Esophagus (tissue), 2 donors: ENCODE results near the gene CALML4. TPM values are rescaled to one million over a fixed set of nuclear protein-coding genes. Genes with fewer than 3 reads are reported as not detected.

Experiments
- H3K27ac ChIP-seq, 2 donors: one replicate each; pipeline ENCODE4 v1.5.1; 2013; ENCODE audit warnings: low read depth in 2 of 2, mild to moderate bottlenecking in 2 of 2, inconsistent platforms in 1 of 2, low read length in 1 of 2, moderate library complexity in 1 of 2
- H3K27me3 ChIP-seq, 2 donors: one replicate each; pipeline ENCODE4 v1.6.1; 2013; ENCODE audit warnings: low read length in 2 of 2, control low read depth in 1 of 2, mild to moderate bottlenecking in 1 of 2; ENCODE audit not compliant: insufficient read depth in 2 of 2, control insufficient read depth in 1 of 2
- H3K36me3 ChIP-seq, 2 donors: one replicate each; pipeline ENCODE4 v1.6.1; 2013; ENCODE audit warnings: low read length in 1 of 2; ENCODE audit not compliant: control insufficient read depth in 2 of 2, insufficient read depth in 2 of 2
- H3K4me1 ChIP-seq, 2 donors: one replicate each; pipeline ENCODE4 v1.6.1; 2013; ENCODE audit warnings: low read length in 1 of 2; ENCODE audit not compliant: control insufficient read depth in 2 of 2, insufficient read depth in 2 of 2
- H3K4me3 ChIP-seq, 2 donors: one replicate each; pipeline ENCODE4 v1.5.1; 2013; ENCODE audit warnings: low read length in 2 of 2, mild to moderate bottlenecking in 2 of 2, low read depth in 1 of 2, moderate library complexity in 1 of 2
- H3K9me3 ChIP-seq, 2 donors: one replicate each; pipeline ENCODE4 v1.6.1; 2013; ENCODE audit warnings: mild to moderate bottlenecking in 2 of 2, low read depth in 1 of 2, low read length in 1 of 2, moderate library complexity in 1 of 2; ENCODE audit not compliant: control insufficient read depth in 2 of 2, insufficient read depth in 1 of 2
- WGBS, 2 donors: extraction: QIAGEN DNeasy Blood & Tissue Kit; methylation state at CpG; one replicate each; pipeline ENCODE4 v1.1.7; 2013; 5-methylcytosine and 5-hydroxymethylcytosine counted together
- polyA plus RNA-seq, 2 donors: library from polyadenylated mRNA; stranded (reverse); fragments of 200-250 nt; gene quantifications; one replicate each; pipeline ENCODE4 v1.2.3, GENCODE V29; 2013
- donor health status: healthy with polysubstance abuse.
- donor health status: Bipolar disorder and iron deficiency.

CALML4 gene
- polyA plus RNA-seq, 2 donors: 5.0 to 11.2 TPM

DNA sequence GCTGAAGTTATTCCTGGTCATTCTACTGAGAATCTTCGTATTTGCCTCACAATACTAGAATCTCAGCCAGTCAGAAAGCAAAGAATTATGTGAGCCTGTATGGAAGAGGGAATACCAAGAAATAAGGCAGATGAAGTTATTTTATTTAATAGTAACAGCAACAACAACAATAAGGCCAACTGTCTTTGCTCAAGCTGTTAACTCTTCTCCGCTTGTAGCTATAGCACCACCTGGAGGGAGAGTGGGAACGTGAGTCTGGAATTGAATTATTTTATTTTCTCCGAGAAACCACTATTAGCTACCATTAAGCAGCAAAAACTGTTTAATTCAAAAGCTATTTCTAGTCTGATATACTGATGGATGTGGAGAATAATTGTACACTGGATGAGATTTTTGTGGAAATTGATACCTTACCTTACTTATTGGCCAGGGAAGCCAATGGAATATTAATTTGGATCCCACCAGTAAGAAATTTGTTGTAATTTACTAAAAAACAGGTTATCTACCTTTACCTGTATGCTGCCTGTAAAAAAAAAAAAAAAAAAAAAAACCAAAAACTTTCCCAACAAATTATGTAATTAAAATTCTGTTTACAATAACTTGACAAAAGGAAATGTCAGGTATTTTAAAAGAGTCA, 50.1 kb downstream of the CALML4 start:
- no peak overlapping the region for H3K4me3 ChIP-seq
- 35 to 38% methylated on average over 4 of the region's 4 CpGs for WGBS, 2 donors
- no peaks in the 10 kb centered on the region for H3K4me1 ChIP-seq
- no peaks in the 10 kb centered on the region for H3K27me3 ChIP-seq
- peaks cover 2% of the 10 kb centered on the region in 2 donors for H3K36me3 ChIP-seq
- no peak overlapping the region for H3K27ac ChIP-seq
- no peaks in the 10 kb centered on the region for H3K9me3 ChIP-seq

- H3K27me3 ChIP-seq: no peaks in the 10 kb centered on the region
- H3K4me1 ChIP-seq: no peaks in the 10 kb centered on the region
- H3K36me3 ChIP-seq: peaks cover 2 to 5% of the 10 kb centered on the region in 2 donors
- H3K4me3 ChIP-seq: no peak overlapping the region
- H3K27ac ChIP-seq: no peak overlapping the region
- no peaks in the 10 kb centered on the region for H3K9me3 ChIP-seq
- WGBS, 2 donors: 96% methylated on average over 2 of the region's 2 CpGs
Observed at GRCh38 chr15:68152342-68152741, 52.8 kb downstream of the CALML4 start.

DNA sequence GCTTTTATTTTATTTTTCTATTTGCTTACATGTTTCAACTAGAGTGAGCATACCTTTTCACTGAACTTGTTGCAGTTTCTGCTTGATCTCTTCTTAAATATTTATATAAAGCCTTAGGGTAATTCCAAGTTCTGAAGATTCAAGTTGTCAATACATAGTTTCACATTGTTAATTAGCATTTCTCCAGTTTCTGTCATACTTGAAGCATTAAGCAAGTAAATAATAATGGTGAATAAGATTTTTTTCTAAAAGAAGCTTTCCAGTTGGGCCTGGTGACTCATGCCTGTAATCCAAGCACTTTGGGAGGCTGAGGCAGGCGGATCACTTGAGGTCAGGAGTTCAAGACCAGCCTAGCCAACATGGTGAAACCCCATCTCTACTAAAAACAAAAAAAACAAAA, 53.9 kb downstream of the CALML4 start:
- H3K4me1 ChIP-seq: no peaks in the 10 kb centered on the region
- H3K36me3 ChIP-seq: peaks cover 2 to 5% of the 10 kb centered on the region in 2 donors
- no peak overlapping the region for H3K4me3 ChIP-seq
- H3K27me3 ChIP-seq: no peaks in the 10 kb centered on the region
- no peaks in the 10 kb centered on the region for H3K9me3 ChIP-seq
- WGBS, 2 donors: 59 to 65% methylated on average over 1 of the region's 1 CpG
- H3K27ac ChIP-seq: no peak overlapping the region

GRCh38 chr15:68150187-68150586, 54.9 kb downstream of the CALML4 start:
- no peaks in the 10 kb centered on the region for H3K27me3 ChIP-seq
- H3K27ac ChIP-seq: no peak overlapping the region
- no peak overlapping the region for H3K4me3 ChIP-seq
- 61 to 69% methylated on average over 1 of the region's 1 CpG for whole genome bisulfite sequencing, 2 donors
- H3K9me3 ChIP-seq: no peaks in the 10 kb centered on the region
- H3K4me1 ChIP-seq: no peaks in the 10 kb centered on the region
- peaks cover 0 to 5% of the 10 kb centered on the region in 2 donors for H3K36me3 ChIP-seq

- Histone ChIP-seq H3K9me3 (no peaks in the 10 kb centered on the region), H3K36me3 (peaks cover 0 to 3% of the 10 kb centered on the region in 2 donors), H3K27ac (no peak overlapping the region), H3K4me3 (no peak overlapping the region), H3K27me3 (no peaks in the 10 kb centered on the region), H3K4me1 (no peaks in the 10 kb centered on the region)
- 86 to 95% methylated on average over 1 of the region's 1 CpG for WGBS, 2 donors
Observed at GRCh38 chr15:68149059-68149458, 56.1 kb downstream of the CALML4 start.

- no peaks in the 10 kb centered on the region for H3K9me3 ChIP-seq
- no peak overlapping the region for H3K4me3 ChIP-seq
- WGBS, 2 donors: 75 to 84% methylated on average over 1 of the region's 1 CpG
- H3K27ac ChIP-seq: no peak overlapping the region
- H3K4me1 ChIP-seq: no peaks in the 10 kb centered on the region
- H3K27me3 ChIP-seq: no peaks in the 10 kb centered on the region
- peaks cover 0 to 3% of the 10 kb centered on the region in 2 donors for H3K36me3 ChIP-seq
Observed at GRCh38 chr15:68148039-68148438, 57.1 kb downstream of the CALML4 start.

DNA sequence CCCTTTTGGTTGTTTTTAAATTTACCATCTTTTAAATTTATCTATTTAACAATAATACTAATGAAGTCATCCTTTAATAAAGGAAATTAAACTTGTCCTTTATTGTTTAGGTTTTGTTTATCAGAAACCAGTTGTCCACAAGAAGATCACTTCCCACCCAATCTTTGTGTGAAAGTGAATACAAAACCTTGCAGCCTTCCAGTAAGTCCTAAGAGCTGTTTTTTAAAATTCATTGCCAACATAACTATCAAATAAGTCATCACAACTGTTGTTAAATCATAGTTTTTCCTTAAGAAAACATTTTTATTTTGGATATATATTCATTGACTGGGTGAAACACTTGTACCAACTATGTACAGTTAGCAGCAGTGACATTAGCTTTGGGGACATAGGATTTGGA, 59.4 kb downstream of the CALML4 start:
- Histone ChIP-seq H3K4me3 (no peak overlapping the region), H3K4me1 (no peaks in the 10 kb centered on the region), H3K9me3 (no peaks in the 10 kb centered on the region), H3K27me3 (no peaks in the 10 kb centered on the region), H3K27ac (no peak overlapping the region), H3K36me3 (peaks cover 0 to 3% of the 10 kb centered on the region in 2 donors)

GRCh38 chr15:68143785-68144184, 61.3 kb downstream of the CALML4 start:
- Histone ChIP-seq H3K36me3 (peaks cover 0 to 3% of the 10 kb centered on the region in 2 donors), H3K27ac (no peak overlapping the region), H3K4me1 (no peaks in the 10 kb centered on the region), H3K9me3 (no peaks in the 10 kb centered on the region), H3K4me3 (no peak overlapping the region), H3K27me3 (no peaks in the 10 kb centered on the region)
- WGBS, 2 donors: 86 to 96% methylated on average over 1 of the region's 1 CpG

- H3K4me1 ChIP-seq: peaks cover 0 to 3% of the 10 kb centered on the region in 2 donors
- H3K27me3 ChIP-seq: no peaks in the 10 kb centered on the region
- peaks cover 0 to 3% of the 10 kb centered on the region in 2 donors for H3K36me3 ChIP-seq
- H3K4me3 ChIP-seq: no peak overlapping the region
- H3K9me3 ChIP-seq: no peaks in the 10 kb centered on the region
- 94 to 97% methylated on average over 2 of the region's 2 CpGs for WGBS, 2 donors
- no peak overlapping the region for H3K27ac ChIP-seq
Observed at GRCh38 chr15:68143129-68143528, 62.0 kb downstream of the CALML4 start.
